ENCODE results near the gene HTR3B.
"Not testable (repeated sequence)": the region's sequence is repeated elsewhere in the genome, so short reads cannot be mapped to it uniquely, and the experiment has no call there.

Gene HTR3B

DNA sequence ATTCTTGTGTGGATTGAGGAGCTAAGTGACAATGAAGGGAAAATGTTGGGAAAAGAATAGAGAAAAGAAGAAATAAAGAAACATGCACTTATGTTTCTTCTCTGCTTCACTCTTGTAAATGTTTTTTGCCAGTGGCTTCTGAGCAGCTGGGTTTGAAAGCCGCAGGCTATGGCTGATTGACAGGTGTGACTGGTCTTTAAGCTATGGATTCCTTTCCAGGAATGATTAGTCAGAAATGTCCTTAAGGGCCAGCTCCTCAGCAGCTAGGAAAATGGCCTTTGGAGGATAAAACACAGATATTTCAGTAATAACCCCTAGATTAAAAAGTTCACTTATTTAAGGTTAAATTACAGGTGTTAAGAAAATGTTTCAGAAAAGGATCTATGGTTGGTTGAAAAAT lies 22.7 kb upstream of the HTR3B start:
- DNase-seq (ENCODE audit: low read depth in 1 of 2, low spot score in 1 of 2): no peak

DNA sequence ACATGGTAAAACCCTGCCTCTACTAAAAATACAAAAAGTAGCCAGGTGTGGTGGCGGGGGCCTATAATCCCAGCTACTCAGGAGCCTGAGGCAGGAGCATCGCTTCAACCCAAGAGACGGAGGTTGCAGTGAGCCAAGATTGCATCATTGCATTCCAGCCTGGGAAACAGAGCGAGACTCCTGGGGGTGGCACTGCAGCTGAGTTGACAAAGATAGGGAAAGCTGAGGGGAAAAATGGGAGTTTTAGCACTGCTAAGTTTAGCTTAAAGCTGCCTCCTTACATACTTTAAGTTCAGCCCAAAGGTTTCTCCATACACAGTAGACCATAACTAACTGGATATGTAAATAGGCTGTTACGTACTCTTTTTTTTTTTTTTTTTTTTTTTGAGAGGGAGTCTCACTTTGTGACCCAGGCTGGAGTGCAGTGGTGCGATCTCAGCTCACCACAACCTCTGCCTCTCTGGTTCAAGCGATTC lies 20.2 kb upstream of the HTR3B start:
- no peak for DNase-seq (ENCODE audit: low read depth in 1 of 2, low spot score in 1 of 2)

- DNase-seq (ENCODE audit: low read depth in 1 of 2, low spot score in 1 of 2): no peak
Measured at GRCh38 chr11:113885897-113886296, 18.7 kb upstream of the HTR3B start.

DNA sequence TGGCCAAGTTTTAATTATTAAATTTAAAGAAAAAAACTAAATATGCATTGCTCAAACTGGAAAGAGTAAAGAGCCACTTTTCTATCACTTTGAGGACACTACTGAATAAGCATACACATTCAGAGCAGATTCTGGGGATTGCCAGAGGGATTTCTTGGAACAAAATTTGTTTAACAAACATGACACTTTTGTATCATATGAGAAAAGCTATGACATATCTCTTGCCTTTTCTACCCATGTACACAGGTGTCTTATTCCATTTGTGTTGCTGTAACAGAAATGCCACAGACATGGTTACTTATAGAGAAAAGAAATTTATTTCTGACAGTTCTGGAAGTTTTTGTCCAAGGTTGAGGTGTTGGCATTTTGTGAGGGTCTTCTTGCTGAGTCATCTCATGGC lies 15.7 kb upstream of the HTR3B start:
- no peak for DNase-seq (ENCODE audit: low read depth in 1 of 2, low spot score in 1 of 2)

- no peak for DNase-seq (ENCODE audit: low read depth in 1 of 2, low spot score in 1 of 2)
Measured at GRCh38 chr11:113894421-113894996, 10.1 kb upstream of the HTR3B start.

DNA sequence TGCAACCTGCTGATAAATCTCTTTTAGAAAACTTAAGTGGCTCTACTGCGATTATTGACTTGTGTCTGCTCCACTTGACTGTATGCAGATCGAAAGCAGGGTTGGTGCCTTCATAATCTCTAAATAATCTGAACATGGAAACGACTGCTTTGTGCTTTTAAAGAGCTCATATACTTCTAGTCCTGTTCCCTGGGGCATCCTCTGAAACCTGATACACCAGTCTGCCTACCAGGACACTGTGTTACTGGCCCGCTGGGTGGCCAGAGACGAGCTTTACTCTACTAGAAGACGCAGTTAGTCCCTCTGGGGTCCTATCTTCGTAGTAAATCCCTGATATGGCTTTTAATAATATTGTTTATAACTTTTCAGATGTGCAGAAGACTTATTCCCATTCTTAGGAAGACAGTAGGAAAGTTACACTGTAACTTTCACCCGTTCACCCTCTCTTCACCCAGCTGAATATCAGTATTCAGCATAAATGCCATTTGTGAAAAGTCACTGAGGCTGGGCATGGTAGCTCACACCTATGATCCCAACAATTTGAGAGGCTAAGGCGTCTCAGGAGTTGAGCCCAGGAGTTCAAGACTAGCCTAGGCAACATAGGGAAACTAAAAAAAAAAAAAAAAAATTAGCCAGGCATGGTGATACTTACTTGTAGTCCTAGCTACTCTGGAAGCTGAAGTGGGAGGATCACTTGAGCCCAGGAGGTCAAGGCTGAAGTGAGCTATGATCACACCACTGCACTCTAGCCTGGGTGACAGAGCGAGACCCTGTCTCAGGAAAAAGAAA lies 9.0 kb upstream of the HTR3B start:
- no peak for DNase-seq (ENCODE audit: low read depth in 1 of 2, low spot score in 1 of 2)

GRCh38 chr11:113896156-113896879 lies 8.3 kb upstream of the HTR3B start:
- DNase-seq (ENCODE audit: low read depth in 1 of 2, low spot score in 1 of 2): no peak

DNA sequence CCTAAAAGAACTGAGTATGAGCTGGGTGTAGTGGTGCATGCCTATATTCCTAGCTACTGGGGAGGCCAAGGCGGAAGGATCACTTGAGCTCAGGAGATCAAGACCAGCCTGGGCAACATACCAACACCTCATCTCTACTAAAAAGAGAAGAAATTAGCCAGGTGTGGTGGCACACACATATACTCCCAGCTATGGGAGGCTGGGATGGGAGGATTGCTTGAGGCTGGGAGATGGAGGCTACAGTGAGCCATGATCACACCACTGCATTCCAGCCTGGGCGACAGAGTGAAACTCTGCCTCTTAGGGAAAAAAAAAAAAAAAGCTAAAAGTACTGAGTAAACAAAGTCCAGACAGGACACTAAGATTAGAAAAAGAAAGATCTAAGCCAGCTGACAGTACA lies 3.5 kb upstream of the HTR3B start:
- DNase-seq (ENCODE audit: low read depth in 1 of 2, low spot score in 1 of 2): no peak

DNA sequence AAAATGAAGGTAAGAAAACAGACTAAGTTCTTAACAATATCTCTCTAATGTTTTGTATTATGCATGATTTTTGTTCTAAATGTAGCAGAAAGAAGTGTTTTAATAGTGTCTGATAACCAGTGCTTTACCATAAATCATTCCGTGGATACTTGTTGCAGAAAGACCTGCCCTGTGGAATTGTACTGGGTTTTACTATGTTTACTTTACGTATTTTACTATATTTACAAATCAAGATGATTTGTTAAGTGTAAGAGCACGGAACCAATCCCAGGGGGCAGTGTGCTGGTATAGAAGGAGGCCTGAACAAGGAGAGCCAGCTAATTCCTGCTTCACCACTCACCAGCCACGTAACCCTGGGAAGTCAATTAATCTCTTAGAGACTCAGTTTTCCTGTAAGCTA lies 1.4 kb downstream of the HTR3B start:
- DNase-seq (ENCODE audit: low read depth in 1 of 2, low spot score in 1 of 2): no peak

DNA sequence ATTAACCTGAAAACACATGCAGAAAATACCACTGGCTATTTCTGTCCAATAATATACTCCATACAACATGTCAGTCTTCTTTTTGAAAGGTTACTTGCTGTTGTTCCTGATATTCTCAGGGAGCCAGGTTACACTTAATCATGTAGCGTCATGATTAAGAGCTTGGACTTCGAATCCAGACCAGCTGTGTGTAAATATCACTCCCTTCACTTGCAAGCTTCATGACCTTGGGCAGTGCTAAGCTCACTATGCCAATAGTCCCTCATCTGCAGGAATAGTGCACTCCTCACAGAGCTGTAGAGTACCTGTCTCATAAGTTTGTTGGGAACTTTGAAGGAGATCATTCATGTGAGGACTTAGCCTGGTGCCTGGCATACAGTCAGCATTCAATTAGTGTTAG lies 1.9 kb downstream of the HTR3B start:
- no peak for DNase-seq (ENCODE audit: low read depth in 1 of 2, low spot score in 1 of 2)

DNA sequence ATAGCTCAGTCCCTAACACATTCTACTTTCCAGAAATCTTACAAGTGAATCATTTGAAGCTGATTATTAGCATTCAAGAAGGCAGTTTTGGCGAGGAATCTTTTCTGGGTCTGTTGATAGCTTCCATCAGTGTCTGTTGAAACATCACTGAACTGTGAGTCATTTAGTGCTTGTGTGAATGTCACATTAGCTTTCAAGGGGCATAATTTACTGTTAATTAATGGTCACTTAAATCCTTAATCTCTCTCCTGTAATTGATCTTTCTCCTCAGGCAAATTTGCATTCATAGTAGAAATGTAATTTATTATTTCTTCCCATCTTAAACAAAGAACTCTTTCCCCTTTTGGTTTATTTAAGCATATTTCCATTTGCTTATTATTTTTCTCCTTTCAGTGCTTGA lies 2.6 kb downstream of the HTR3B start:
- no peak for DNase-seq (ENCODE audit: low read depth in 1 of 2, low spot score in 1 of 2)

DNA sequence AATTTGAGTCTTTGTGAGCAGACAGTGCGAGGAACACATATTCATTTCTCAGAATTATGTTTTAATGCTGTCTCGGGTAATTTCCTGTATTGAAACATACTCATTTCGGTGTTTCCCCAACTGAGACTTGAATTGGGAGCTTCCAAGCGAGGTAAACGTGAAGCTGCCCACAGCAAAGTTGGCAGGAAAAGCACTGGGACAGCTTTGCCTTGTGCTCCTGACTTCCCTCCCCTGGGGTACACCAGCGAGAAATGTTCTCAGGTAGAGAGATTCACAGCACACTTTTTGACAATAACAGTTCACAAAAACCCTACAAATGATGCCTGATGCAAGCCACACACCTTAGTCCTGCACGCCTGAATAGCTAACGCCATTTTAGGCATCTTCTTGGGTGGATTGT lies 3.1 kb downstream of the HTR3B start:
- no peak for DNase-seq (ENCODE audit: low read depth in 1 of 2, low spot score in 1 of 2)

GRCh38 chr11:113908098-113908497 lies 3.5 kb downstream of the HTR3B start:
- no peak for DNase-seq (ENCODE audit: low read depth in 1 of 2, low spot score in 1 of 2)

- DNase-seq (ENCODE audit: low read depth in 1 of 2, low spot score in 1 of 2): not testable (repeated sequence)
Measured at GRCh38 chr11:113911491-113911890, 6.9 kb downstream of the HTR3B start.

DNA sequence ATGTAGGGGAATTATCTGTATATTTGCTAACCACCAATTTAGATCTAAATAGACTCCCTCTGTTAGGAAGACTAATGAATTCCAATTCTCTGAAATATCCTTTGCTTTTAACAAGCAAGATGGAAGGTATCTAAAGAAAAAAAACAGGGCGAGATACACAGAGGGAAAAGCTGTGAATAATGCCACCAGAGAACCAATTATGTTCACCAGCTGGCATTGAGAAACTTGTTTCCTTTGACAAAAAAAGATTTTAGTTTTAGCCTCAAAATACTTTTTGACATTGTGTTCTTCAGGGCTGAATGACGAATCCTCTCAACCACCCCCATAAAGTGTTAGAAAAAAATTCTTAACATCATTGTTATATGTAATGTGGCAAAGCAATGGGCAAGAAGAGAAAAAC lies 19.0 kb downstream of the HTR3B start:
- DNase-seq (ENCODE audit: low read depth in 1 of 2, low spot score in 1 of 2): no peak

DNA sequence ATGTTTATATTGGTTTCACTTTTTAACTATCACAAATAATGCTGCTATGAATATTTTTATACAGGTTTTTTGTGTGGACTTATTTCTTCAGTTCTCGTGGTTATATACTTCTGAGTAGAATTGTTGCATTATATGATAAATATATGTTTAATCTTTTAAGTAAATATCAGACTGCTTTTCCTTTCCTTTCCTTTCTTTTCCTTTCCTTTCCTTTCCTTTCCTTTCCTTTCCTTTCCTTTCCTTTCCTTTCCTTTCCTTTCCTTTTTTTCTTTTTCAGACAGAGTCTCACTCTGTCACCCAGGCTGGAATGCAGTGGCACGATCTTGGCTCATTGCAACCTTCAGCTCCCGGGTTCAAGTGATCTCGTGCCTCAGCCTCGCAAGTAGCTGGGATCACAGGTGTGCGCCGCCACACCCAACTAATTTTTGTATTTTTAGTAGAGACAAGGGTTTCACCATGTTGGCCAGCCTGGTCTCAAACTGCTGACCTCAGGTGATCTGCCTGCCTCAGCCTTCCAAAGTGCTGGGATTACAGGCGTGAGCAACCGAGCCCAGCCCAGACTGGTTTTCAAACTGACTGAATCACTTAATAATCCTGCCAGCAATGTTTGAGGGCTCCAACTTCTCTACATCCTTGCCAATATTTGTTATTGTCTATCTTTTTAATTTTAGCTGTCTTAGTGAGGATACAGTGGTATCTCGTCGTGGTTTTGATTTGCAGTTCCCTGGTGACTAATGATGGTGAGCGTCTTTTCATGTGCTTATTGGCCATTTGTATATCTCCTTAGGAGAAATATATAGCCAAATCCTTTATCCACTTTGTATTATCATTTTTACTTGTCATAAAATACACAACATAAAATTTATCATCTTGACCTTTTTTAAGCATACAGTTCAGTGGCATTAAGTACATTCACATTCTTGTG lies 21.9 kb downstream of the HTR3B start:
- DNase-seq (ENCODE audit: low read depth in 1 of 2, low spot score in 1 of 2): no peak

GRCh38 chr11:113928311-113928710 lies 23.7 kb downstream of the HTR3B start:
- DNase-seq (ENCODE audit: low read depth in 1 of 2, low spot score in 1 of 2): no peak

GRCh38 chr11:113932788-113933187 lies 28.2 kb downstream of the HTR3B start:
- no peak for DNase-seq (ENCODE audit: low read depth in 1 of 2, low spot score in 1 of 2)

GRCh38 chr11:113934193-113934592 lies 29.6 kb downstream of the HTR3B start:
- not testable (repeated sequence) for DNase-seq (ENCODE audit: low read depth in 1 of 2, low spot score in 1 of 2)

- no peak for DNase-seq (ENCODE audit: low read depth in 1 of 2, low spot score in 1 of 2)
Measured at GRCh38 chr11:113934761-113935160, 30.2 kb downstream of the HTR3B start.

- no peak for DNase-seq (ENCODE audit: low read depth in 1 of 2, low spot score in 1 of 2)
Measured at GRCh38 chr11:113935858-113936257, 31.3 kb downstream of the HTR3B start.

Data from activated T-helper 1 cell treated with anti-CD3 and anti-CD28 coated beads, Interleukin-2, amount 50 U/mL, for 16 hours (primary cell).